ENCODE data around the gene SLC27A3.
A peak's percentile ranks its signal among the peaks of the same experiment; 100 is the strongest.
"Not testable (repeated sequence)": the region's sequence is repeated elsewhere in the genome, so short reads cannot be mapped to it uniquely, and the experiment has no call there.

SLC27A3 gene

DNA sequence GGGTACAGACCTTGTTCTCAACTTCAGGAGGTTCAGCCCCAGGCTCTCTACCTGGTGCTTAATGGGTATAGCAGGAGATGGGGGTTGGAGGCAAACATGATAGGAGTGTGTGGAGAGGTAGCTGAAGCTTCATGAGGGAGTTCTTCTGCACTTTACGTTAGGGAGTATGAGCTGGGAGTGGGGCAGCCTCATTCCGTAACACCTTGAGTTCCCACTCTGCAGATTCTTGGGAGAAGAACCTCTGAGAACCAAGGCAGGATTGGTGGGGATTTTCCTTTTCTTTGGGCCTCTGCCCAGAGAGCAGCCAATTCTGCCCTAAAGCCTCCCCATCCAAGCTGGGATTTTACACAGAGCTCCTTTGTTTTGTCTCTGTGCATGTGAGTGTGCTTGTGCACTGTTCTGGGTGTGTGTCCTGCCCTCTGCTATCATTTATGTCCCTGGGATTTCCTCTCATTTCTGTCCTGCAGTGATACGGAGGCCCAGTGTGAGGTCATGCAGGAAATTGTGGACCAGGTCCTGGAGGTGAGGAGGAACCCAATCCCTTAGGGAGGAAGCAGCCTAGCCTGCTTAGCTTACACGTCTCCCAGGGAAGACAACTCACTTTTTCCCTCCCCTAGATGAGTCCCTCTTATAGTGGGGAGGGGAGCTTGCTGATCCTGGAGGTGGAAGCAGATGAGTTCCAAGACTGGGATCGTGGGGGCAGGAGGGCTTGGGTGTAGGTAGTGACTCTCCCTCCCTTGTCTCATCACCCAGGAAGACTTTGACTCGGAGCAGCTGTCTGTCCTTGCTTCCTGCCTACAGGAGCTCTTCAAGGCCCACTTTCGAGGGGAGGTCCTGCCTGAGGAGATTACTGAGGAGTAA lies 11.6 kb upstream of the SLC27A3 start:
- DNase-seq, result no peak

DNA sequence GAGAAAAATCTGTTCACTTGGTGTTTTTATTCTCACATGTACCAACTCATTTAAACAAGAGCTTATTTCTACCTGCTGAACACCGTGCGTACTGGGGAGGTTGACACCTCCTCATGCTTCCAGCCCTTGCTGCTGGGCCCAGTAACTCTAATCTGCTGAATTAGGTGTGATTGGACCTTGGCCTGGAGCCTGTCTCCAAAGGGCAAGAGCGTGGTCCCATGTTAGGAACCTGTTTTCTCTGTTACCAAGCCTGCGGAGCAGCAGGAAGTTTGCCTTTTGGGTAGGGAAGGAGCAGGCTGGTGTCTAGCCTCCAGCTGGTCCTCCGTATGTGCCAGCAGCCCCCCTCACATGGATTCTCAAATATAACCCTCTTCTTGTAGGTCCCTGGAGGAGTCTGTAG lies 10.9 kb upstream of the SLC27A3 start:
- DNase-seq, result no peak

DNA sequence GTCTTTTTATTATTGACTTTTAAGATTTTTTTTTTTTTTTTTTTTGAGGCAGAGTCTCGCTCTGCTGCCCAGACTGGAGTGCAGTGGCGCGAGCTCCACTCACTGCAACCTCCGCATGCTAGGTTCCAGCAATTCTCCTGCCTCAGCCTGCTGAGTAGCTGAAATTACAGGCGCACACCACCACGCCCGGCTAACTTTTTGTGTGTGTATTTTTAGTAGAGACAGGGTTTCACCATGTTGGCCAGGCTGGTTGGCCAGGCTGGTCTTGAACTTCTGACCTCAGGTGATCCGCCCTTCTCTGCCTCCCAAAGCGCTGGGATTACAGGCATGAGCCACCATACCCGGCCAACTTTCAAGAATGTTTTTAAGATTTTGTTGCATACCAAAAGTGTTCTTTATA lies 8.5 kb upstream of the SLC27A3 start:
- not testable (repeated sequence) for DNase-seq

DNA sequence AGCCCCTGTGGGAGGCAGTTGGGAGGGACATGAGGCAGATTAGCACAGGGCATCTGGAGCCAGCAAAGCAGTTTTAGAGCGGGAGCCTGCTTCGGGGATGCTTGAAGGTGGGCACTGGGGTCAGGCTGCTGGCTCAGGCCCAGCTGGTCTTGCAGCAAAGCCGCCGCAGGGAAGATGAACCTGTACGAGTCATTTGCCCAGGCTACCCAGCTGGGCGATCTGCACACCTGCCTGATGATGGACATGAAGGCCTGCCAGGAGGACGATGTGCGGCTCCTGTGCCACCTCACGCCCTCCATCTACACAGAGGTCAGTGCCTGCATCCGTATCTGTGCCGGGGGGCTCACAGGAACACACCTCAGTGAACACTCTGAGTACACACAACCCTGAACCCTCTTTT lies 7.7 kb upstream of the SLC27A3 start:
- DNase-seq, result no peak

DNA sequence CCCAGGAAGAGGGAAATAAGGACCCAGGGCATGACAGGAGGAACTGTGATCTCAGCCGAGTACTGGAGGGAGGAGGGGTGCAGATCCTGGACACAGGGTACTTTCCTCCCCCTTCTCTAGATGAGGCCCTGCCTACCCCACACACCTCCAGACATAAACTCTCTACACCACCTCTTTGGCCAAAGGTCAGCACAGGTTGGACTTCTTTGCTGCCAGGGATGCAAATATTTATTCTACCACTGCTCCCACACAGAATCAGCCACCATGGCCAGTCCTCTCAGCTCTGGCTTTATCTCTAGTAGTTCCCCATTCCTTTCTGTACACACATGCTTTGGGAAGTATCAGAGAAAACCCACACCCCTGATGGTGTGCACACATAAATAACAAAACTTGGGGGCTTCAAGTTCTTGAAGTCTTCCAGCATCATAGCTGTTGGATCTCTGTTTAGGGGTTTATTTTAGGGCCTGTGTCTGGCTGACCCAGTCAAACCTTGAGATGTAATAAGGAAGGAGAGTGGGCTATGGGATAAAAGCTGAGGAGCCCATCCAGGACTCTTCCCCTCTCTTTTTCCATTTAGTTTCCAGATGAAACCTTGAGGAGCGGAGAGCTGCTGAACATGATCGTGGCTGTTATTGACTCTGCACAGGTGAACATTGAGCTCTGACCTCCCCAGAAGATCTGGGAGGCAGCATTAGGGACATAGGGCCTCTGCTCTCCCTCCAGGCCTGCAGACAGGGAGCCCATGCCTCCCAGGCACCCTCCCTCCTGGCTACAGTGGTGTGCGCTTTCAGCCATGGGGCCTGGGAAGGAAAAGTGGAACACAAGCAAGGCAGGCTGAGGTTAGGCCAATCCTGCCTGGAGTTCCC lies 6.7 kb upstream of the SLC27A3 start:
- no peak for DNase-seq

DNA sequence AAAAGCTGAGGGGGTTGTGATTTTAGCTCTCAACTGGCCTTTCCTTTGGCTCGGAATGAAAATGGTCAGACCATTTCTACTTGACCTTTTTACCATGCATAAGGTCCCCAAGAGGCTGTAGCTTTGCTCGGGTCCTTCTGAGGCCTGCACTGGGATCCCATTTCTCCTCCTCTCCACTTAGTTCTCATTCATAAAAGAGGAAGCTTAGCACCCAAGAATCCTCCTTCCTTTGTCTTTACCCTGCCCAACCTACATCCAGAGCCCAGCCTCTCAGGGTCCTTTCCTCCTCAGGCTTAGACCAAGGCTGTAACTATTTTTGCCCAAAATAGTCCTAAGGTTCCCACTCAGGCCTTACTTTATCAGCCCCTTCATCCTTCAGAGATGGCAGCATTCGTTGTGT lies 6.0 kb upstream of the SLC27A3 start:
- DNase-seq, result no peak

DNA sequence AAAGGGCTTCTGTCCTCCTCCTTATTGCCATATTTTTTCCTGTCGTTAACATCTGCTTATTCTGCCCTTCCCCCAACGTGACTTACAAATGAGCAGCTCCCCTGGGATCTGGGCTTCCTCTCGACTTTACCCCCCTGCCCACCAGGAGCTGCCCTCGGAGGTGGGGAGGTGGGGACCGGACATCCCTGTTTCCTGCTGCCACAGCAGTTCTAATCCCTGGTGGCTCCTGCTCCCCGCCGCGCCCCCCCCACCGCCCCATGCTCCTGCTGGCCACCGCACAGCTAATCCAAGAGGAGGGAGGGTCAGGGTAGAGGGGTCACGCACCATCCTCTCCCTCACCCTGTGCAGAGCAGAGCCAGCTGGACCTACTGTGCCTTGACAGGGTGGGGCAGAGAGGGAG lies 4.4 kb upstream of the SLC27A3 start:
- no peak for DNase-seq

DNA sequence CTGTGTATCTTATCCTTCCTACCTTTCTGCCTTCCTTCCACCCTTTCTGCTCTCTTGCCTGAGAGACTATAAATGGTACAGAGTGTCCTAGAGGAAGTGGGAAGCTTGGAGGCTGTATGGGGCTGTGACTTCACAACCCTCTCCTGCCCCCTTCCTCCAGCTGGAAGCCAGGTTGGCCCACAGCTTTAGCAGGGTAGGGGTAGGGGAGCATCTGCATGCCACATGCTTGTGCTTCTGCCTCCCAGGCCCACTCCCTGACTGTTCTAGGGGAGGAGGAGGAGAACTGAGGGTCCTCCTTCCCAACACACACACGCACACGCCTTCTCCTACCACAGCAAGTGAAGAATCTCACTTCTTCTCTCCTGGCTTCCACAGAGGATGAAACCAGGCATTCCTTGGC lies 3.9 kb upstream of the SLC27A3 start:
- no peak for DNase-seq

DNA sequence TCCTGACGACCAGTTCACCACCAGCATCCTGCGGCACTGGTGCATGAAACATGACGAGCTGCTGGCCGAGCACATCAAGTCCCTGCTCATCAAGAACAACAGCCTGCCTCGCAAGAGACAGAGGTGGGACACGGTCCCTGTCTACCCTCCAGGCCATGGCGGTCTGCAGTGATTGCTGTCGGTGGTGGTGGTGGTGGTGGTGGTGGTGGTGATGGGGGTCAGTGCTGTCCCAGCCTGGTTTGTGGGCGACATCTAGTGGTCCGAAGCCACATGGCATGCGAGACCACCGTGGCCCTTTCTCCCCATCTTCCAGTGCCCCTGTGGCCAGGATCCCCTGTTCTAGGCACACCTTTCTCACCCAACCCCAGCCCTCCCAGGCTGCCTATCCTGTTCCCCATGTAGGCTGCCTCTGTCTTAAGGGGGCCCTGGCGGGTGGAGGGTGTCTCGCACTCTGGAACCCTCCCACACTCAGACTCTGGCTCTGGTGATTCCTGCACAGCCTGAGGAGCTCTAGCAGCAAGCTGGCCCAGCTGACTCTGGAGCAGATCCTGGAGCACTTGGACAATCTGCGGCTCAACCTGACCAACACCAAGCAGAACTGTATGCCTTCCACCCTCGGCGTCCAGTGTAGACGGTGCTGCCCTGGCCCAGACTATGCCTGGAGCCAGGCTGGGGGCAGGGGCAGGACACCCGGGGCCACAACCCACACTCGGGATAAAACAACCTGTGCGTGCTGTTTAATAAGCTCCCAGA lies 3.2 kb upstream of the SLC27A3 start:
- DNase-seq, result no peak

DNA sequence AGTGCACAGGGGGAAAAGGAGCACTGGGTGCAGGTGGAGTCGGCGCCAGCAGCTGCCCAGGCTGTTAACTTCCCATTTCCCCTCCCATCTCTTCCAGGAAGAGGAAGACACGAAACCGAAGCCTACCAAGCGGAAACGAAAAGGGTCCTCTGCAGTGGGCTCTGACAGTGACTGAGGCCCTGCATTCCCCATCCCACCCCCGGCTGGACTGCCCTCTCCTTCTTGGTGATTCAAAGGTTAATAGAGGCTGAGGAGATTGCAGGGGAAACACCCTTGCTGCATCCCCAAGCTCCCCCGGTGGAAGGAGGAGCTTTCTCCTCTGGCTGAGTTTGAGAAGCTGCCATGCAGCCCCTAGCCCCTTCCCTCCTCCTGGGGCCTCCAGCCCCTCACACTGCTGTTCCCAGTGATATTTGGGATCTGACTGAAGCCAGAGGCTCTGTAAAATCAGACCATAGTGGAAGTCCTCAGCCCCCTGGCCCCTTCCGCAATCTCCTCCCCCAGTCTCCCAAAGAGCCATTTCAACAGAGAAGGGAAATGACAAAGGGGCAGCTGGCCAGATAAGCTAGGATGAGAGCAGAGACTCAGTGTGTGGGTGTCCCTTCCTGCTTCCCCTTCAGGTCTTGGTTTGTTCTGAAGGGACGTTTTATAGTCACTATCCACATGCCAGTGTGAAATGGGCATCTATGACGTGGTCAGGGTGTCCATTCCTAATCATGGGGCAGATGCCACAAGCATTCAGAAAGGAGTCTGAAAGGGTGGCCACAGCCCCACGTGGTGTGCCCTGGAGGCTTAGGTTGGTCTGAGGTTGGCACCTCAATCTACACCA lies 1.9 kb upstream of the SLC27A3 start:
- DNase-seq, result no peak

DNA sequence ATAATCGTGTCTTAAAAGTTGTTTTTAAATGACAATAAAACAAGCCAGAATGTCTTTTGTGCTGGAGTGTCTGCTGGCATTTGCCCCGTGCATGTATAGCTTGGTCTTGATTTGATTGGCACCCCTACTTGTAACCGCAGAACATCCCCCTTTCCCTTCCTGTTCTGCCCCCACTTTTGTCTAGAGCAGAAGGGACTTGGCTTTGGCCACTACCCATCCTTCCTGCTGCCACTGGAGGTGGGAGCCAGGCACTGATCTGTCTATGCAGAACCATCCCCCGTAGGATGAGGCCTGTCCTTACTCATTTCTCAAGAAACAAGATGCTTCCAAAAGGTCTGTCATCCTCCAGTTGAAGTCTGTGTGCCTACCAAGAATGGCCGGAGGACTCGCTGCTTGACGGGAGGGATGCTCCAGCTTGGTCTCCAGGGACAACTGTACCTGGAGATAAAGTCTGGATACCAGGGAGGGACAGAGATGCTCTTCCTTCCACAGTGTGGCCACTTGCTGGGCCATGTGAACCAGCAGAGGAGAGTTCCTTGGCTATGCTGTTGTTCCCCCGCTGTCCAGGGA lies 1.1 kb upstream of the SLC27A3 start:
- no peak for DNase-seq

DNA sequence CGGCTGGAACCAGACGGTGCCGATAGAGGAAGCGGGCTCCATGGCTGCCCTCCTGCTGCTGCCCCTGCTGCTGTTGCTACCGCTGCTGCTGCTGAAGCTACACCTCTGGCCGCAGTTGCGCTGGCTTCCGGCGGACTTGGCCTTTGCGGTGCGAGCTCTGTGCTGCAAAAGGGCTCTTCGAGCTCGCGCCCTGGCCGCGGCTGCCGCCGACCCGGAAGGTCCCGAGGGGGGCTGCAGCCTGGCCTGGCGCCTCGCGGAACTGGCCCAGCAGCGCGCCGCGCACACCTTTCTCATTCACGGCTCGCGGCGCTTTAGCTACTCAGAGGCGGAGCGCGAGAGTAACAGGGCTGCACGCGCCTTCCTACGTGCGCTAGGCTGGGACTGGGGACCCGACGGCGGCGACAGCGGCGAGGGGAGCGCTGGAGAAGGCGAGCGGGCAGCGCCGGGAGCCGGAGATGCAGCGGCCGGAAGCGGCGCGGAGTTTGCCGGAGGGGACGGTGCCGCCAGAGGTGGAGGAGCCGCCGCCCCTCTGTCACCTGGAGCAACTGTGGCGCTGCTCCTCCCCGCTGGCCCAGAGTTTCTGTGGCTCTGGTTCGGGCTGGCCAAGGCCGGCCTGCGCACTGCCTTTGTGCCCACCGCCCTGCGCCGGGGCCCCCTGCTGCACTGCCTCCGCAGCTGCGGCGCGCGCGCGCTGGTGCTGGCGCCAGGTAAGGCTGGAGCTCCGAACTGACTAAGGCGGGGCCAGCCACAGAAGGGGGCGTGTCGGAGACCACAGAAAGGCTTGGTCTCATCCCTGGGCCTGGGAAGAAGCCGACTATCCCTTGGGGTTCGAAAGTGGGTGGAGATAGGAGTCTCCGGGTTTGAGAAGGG lies 486 bp downstream of the SLC27A3 start:
- peak; percentile 66 to 72 for DNase-seq

DNA sequence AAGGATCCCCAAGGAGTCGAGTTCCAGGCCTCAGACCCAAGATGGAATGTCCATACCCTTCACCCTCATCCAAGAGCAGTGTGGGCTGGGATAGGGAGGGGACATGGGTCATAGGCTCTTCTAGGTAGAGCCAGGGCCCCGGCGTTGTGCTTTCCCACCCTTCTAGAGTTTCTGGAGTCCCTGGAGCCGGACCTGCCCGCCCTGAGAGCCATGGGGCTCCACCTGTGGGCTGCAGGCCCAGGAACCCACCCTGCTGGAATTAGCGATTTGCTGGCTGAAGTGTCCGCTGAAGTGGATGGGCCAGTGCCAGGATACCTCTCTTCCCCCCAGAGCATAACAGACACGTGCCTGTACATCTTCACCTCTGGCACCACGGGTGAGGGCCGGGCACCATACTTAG lies 1.1 kb downstream of the SLC27A3 start:
- DNase-seq, result no peak

DNA sequence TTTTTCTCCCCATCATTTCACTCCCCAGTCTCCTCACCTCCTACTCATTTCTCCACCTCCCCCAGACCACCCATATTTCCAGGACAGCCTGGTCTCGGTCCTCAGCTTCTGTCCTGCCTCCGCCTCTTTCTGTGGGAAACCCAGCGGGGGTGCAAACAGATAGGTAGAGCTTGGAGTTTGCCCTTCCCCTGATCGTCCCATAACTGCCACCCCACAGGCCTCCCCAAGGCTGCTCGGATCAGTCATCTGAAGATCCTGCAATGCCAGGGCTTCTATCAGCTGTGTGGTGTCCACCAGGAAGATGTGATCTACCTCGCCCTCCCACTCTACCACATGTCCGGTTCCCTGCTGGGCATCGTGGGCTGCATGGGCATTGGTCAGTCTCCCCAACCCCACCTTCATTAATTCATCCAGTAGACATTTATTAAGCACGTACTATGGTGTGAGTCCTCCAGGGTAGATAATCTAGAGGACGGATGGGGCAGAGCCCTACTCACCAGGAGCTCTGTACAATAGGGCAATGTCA lies 1.7 kb downstream of the SLC27A3 start:
- no peak for DNase-seq

DNA sequence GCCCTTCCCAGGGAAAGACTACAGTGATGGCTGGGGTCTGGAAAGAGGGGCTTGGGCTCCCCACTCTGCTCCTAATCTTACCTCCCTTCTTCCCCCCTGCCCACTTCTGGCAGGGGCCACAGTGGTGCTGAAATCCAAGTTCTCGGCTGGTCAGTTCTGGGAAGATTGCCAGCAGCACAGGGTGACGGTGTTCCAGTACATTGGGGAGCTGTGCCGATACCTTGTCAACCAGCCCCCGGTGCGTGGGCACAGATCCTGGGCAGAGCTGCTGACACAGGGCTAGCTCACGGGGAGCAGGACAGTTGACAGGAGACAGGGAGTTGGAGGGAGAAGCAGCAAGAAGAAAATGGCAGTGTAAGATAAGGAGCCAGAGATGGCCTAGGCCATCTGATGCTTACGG lies 2.4 kb downstream of the SLC27A3 start:
- no peak for DNase-seq

DNA sequence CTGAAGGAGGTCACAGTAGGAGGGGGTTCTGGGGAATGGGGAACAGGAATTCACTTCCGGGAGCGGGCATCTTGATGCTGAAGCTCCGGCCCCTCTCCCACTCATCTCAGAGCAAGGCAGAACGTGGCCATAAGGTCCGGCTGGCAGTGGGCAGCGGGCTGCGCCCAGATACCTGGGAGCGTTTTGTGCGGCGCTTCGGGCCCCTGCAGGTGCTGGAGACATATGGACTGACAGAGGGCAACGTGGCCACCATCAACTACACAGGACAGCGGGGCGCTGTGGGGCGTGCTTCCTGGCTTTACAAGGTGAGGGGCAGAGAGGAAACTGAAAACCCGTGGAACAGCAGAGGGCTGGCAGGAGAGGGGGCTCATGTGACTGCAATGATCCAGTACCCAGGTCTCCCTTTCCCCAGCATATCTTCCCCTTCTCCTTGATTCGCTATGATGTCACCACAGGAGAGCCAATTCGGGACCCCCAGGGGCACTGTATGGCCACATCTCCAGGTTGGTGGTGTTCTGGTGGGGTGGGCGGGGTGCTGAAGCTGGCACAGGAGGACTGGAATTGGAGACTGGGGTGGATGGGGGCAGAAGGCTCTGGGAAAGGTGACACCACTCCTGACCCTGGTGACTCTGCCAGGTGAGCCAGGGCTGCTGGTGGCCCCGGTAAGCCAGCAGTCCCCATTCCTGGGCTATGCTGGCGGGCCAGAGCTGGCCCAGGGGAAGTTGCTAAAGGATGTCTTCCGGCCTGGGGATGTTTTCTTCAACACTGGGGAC lies 3.0 kb downstream of the SLC27A3 start:
- no peak for DNase-seq

DNA sequence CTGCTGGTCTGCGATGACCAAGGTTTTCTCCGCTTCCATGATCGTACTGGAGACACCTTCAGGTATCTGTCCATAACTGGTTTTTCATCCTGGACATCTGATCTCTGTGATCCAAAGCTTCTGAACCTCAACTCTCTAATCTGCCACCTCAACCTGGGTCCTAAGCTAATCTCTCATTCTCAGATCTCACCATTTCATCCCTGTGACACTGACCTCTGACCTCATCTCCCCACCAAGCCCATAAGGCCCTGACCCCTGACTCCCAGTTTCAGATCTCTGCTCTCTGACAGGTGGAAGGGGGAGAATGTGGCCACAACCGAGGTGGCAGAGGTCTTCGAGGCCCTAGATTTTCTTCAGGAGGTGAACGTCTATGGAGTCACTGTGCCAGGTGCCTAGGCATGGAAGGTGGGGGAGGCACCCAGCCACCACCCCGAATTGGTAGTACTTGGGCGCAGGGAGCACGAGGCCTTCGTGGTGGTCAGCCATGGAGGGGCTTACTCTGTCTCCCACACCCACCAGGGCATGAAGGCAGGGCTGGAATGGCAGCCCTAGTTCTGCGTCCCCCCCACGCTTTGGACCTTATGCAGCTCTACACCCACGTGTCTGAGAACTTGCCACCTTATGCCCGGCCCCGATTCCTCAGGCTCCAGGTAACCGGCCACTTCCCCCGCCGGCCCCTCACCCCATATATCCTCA lies 3.8 kb downstream of the SLC27A3 start:
- DNase-seq, result no peak

DNA sequence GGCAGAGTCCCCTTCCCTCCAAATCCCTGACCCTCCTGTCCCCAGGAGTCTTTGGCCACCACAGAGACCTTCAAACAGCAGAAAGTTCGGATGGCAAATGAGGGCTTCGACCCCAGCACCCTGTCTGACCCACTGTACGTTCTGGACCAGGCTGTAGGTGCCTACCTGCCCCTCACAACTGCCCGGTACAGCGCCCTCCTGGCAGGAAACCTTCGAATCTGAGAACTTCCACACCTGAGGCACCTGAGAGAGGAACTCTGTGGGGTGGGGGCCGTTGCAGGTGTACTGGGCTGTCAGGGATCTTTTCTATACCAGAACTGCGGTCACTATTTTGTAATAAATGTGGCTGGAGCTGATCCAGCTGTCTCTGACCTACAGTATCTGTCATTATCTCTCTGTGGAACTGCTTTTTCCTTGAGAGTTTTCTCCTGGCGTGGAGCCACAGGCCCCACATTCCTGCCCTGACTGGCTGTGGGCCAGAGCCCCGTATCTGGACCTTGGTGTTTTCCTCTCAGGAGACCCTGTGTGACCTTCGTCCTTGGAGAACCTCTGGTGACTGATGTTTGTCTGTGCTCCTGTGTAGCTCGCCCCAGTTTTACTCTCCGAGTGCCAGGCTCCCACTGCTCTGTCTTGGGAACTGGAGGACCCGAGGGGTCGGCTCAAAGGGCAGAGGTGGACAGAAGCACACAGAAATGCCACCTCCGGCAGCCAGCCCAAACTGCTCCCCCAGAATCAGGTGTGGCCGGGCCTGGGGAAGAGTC lies 4.8 kb downstream of the SLC27A3 start:
- DNase-seq, result no peak

DNA sequence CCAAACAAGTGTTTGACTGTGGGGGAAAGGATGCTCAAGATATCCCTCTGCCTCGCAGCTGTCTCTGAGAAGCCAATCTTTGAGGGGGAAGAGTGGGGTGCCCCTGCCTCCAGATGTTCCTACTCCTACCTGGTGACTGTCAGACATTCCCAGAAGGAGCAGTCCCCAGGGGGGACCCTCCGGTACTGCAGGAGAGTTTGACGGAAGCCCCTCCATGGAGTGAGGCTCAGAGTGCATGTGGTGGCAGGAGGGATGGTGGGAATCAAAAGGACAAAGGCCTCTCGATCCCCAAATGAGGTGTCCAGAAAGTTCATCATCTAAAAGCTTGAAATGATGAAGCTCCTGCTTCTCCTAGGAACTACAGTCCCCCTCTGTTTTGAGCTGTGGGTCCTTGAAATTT lies 5.3 kb downstream of the SLC27A3 start:
- no peak for DNase-seq

All from stimulated activated CD4-positive, alpha-beta T cell treated with anti-CD3 and anti-CD28 coated beads, Interleukin-2, amount 100 ng/mL, for 24 hours (primary cell).